ENCODE data around the gene CKMT2.

DNA sequence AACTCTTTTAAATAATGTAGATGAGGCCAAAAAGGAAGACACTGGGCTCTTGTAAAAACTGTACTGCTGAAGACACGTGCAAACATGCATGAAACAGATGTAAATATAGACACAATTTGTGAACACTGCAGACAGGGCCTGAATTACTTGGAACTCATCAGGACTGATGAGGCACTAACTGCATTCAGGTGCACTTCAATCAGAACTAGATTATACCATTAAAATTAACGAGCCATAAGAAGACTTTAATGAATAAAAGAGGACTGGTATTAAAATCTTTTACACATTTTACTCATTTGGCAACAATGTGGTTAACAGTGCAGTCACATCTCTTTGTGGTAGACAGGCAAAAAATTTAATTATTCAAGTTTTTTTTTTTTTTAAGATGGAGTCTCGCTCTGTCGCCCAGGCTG lies 54.9 kb downstream of the CKMT2 start:
- TF ChIP-seq POLR2AphosphoS5 (IDR thresholded peaks at IDR 0.05) (no peak), POLR2A (IDR thresholded peaks at IDR 0.05) (no peak), EP300 (IDR thresholded peaks at IDR 0.05) (no peak)
- TF ChIP-seq, protein P1, sequence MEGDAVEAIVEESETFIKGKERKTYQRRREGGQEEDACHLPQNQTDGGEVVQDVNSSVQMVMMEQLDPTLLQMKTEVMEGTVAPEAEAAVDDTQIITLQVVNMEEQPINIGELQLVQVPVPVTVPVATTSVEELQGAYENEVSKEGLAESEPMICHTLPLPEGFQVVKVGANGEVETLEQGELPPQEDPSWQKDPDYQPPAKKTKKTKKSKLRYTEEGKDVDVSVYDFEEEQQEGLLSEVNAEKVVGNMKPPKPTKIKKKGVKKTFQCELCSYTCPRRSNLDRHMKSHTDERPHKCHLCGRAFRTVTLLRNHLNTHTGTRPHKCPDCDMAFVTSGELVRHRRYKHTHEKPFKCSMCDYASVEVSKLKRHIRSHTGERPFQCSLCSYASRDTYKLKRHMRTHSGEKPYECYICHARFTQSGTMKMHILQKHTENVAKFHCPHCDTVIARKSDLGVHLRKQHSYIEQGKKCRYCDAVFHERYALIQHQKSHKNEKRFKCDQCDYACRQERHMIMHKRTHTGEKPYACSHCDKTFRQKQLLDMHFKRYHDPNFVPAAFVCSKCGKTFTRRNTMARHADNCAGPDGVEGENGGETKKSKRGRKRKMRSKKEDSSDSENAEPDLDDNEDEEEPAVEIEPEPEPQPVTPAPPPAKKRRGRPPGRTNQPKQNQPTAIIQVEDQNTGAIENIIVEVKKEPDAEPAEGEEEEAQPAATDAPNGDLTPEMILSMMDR (IDR thresholded peaks at IDR 0.05), result no peak

Measured in suprapubic skin (tissue), 4 donors.